ENCODE results near the gene PLAU. TPM values are rescaled to one million over a fixed set of nuclear protein-coding genes. Genes with fewer than 3 reads are reported as not detected.

Gene PLAU
- total and polyA plus RNA-seq, 2 donors (not counting 1 experiment from before 2014, with no cell fraction given), result 93.6 to 98.9 TPM

GRCh38 chr10:73900064-73900463, 10.9 kb upstream of the PLAU start:
- Histone ChIP-seq H4K20me1 (ENCODE audit: control insufficient read depth, extremely low read depth, insufficient read depth, low read length) (no peaks in the 10 kb centered on the region), H3K4me2 (ENCODE audit: extremely low read depth, insufficient read depth, low read length) (no peak overlapping the region), H3K27me3 (ENCODE audit: control insufficient read depth, insufficient read depth, low read length) (no peaks in the 10 kb centered on the region), H3K36me3 (ENCODE audit: control insufficient read depth, insufficient read depth, low read length) (no peaks in the 10 kb centered on the region), H3K9ac (ENCODE audit: insufficient read depth, low read length) (no peak overlapping the region), H3K4me1 (ENCODE audit: control insufficient read depth, extremely low read depth, insufficient read depth, low read length) (peaks cover 12% of the 10 kb centered on the region), H3K9me3 (ENCODE audit: control insufficient read depth, insufficient read depth, low read depth, low read length) (no peaks in the 10 kb centered on the region), H3K4me3 (replicated peaks in 1 of 4; ENCODE audit: control extremely low read depth in 1 of 4, insufficient read depth in 1 of 4, low read depth in 3 of 4, low read length in 4 of 4) (no peak overlapping the region), H3K27ac (ENCODE audit: insufficient read depth, low read length) (peak overlapping the region; percentile 89), H3K79me2 (ENCODE audit: control insufficient read depth, insufficient read depth, low read length) (no peaks in the 10 kb centered on the region), H2AFZ (ENCODE audit: low read length) (no peak overlapping the region)
- DNase-seq (ENCODE audit: low read depth in 2 of 2), result no peak
- TF ChIP-seq CTCF (conservative IDR thresholded peaks at IDR 0.05 in 1 of 2, IDR thresholded peaks at IDR 0.05 in 1 of 2; ENCODE audit: low read depth in 1 of 2, low read length in 2 of 2) (no peak), EZH2 (IDR thresholded peaks at IDR 0.05; ENCODE audit: low read length, missing control alignments) (no peak)

- Histone ChIP-seq H2AFZ (ENCODE audit: low read length) (no peak overlapping the region), H3K9me3 (ENCODE audit: control insufficient read depth, insufficient read depth, low read depth, low read length) (no peaks in the 10 kb centered on the region), H3K36me3 (ENCODE audit: control insufficient read depth, insufficient read depth, low read length) (no peaks in the 10 kb centered on the region), H3K27me3 (ENCODE audit: control insufficient read depth, insufficient read depth, low read length) (no peaks in the 10 kb centered on the region), H3K4me3 (replicated peaks in 1 of 4; ENCODE audit: control extremely low read depth in 1 of 4, insufficient read depth in 1 of 4, low read depth in 3 of 4, low read length in 4 of 4) (no peak overlapping the region), H4K20me1 (ENCODE audit: control insufficient read depth, extremely low read depth, insufficient read depth, low read length) (no peaks in the 10 kb centered on the region), H3K79me2 (ENCODE audit: control insufficient read depth, insufficient read depth, low read length) (no peaks in the 10 kb centered on the region), H3K27ac (ENCODE audit: insufficient read depth, low read length) (no peak overlapping the region), H3K4me2 (ENCODE audit: extremely low read depth, insufficient read depth, low read length) (no peak overlapping the region), H3K9ac (ENCODE audit: insufficient read depth, low read length) (no peak overlapping the region), H3K4me1 (ENCODE audit: control insufficient read depth, extremely low read depth, insufficient read depth, low read length) (peaks cover 21% of the 10 kb centered on the region)
- TF ChIP-seq CTCF (conservative IDR thresholded peaks at IDR 0.05 in 1 of 2, IDR thresholded peaks at IDR 0.05 in 1 of 2; ENCODE audit: low read depth in 1 of 2, low read length in 2 of 2) (no peak), EZH2 (IDR thresholded peaks at IDR 0.05; ENCODE audit: low read length, missing control alignments) (no peak)
- no peak for DNase-seq (ENCODE audit: low read depth in 2 of 2)
Measured at GRCh38 chr10:73901261-73901660, 9.7 kb upstream of the PLAU start.

GRCh38 chr10:73902351-73902750, 8.6 kb upstream of the PLAU start:
- TF ChIP-seq EZH2 (IDR thresholded peaks at IDR 0.05; ENCODE audit: low read length, missing control alignments) (no peak), CTCF (conservative IDR thresholded peaks at IDR 0.05 in 1 of 2, IDR thresholded peaks at IDR 0.05 in 1 of 2; ENCODE audit: low read depth in 1 of 2, low read length in 2 of 2) (no peak)
- no peak for DNase-seq (ENCODE audit: low read depth in 2 of 2)
- Histone ChIP-seq H3K27ac (ENCODE audit: insufficient read depth, low read length) (no peak overlapping the region), H3K4me1 (ENCODE audit: control insufficient read depth, extremely low read depth, insufficient read depth, low read length) (peaks cover 26% of the 10 kb centered on the region), H3K79me2 (ENCODE audit: control insufficient read depth, insufficient read depth, low read length) (no peaks in the 10 kb centered on the region), H3K27me3 (ENCODE audit: control insufficient read depth, insufficient read depth, low read length) (no peaks in the 10 kb centered on the region), H2AFZ (ENCODE audit: low read length) (no peak overlapping the region), H3K9me3 (ENCODE audit: control insufficient read depth, insufficient read depth, low read depth, low read length) (no peaks in the 10 kb centered on the region), H3K4me2 (ENCODE audit: extremely low read depth, insufficient read depth, low read length) (no peak overlapping the region), H4K20me1 (ENCODE audit: control insufficient read depth, extremely low read depth, insufficient read depth, low read length) (no peaks in the 10 kb centered on the region), H3K36me3 (ENCODE audit: control insufficient read depth, insufficient read depth, low read length) (no peaks in the 10 kb centered on the region), H3K9ac (ENCODE audit: insufficient read depth, low read length) (no peak overlapping the region), H3K4me3 (replicated peaks in 1 of 4; ENCODE audit: control extremely low read depth in 1 of 4, insufficient read depth in 1 of 4, low read depth in 3 of 4, low read length in 4 of 4) (no peak overlapping the region)
